ENCODE results near the gene IGF2BP1. TPM values are rescaled to one million over a fixed set of nuclear protein-coding genes. Genes with fewer than 3 reads are reported as not detected.
"Not testable (repeated sequence)": the region's sequence is repeated elsewhere in the genome, so short reads cannot be mapped to it uniquely, and the experiment has no call there.

IGF2BP1 gene
- total RNA-seq, 2 experiments from 2014 or later = not detected

DNA sequence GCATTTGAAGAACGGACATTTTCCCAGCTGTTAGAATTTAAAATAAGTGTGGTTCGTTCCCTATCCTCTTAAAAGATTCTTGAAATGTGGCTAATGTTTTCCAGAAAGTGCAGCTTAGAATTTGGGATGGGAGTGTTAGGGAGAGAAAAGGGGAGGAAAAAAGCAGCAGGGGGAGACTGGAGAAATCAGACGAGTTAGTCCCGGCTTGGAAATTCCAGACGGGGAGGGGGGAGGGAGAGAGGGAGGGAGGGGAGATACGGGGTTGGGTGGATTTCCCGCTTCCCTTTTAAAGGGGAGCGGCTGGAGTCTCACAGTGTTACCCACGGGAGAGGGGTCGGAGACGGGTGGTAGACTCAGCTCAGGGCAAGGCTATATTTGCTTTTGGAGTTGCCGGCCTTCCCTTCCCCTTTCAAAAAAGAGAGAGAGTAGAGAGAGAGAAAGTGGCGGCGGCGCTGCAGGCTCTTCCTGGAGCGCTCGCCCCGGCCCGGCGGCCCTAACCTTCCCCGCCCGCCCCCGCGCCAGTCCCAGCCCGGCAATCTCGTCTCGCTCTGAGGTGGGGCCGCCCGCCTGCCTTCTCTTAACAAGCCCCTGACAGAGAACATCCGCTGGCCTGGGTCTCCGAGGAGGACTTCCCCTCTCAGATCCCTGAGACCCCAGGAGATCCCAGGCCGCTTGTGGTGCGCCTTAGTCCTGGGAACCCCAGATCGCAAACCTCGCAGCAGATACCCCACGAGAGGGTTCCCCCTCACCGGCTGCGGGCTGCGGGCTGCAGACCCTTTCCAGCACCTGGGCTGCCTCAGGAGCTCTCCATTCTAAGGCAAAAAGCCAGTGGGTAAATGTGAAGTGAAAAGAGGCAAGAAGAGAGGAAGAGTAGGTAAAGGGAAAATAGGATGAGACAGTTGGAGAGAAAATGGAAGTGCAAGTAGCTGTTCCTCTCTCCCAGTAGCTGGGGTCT is 6.6 kb downstream of the IGF2BP1 start:
- peaks cover 56 to 92% of the 10 kb centered on the region in 2 experiments for H3K27me3 ChIP-seq (ENCODE audit: control insufficient read depth in 1 of 2, insufficient read depth in 2 of 2, low read length in 2 of 2)
- no peaks in the 10 kb centered on the region for H3K36me3 ChIP-seq (ENCODE audit: insufficient read depth, low read length)
- Mint-ChIP-seq H3K36me3 (ENCODE audit: low read depth) (no peaks in the 10 kb centered on the region), H3K4me3 (no peak overlapping the region), H3K27me3 (peaks cover 93% of the 10 kb centered on the region), H3K4me1 (ENCODE audit: low read depth) (peaks cover 2% of the 10 kb centered on the region), H3K27ac (no peak overlapping the region), H3K9me3 (no peaks in the 10 kb centered on the region)
- no peak overlapping the region for H3K4me3 ChIP-seq (ENCODE audit: low read length)
- ATAC-seq (ENCODE audit: poor library complexity) (no peak), DNase-seq (no peak)
- CTCF ChIA-PET = no interaction called here
- TF ChIP-seq, protein P1, sequence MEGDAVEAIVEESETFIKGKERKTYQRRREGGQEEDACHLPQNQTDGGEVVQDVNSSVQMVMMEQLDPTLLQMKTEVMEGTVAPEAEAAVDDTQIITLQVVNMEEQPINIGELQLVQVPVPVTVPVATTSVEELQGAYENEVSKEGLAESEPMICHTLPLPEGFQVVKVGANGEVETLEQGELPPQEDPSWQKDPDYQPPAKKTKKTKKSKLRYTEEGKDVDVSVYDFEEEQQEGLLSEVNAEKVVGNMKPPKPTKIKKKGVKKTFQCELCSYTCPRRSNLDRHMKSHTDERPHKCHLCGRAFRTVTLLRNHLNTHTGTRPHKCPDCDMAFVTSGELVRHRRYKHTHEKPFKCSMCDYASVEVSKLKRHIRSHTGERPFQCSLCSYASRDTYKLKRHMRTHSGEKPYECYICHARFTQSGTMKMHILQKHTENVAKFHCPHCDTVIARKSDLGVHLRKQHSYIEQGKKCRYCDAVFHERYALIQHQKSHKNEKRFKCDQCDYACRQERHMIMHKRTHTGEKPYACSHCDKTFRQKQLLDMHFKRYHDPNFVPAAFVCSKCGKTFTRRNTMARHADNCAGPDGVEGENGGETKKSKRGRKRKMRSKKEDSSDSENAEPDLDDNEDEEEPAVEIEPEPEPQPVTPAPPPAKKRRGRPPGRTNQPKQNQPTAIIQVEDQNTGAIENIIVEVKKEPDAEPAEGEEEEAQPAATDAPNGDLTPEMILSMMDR (IDR thresholded peaks at IDR 0.05) = no peak
- no peak overlapping the region for H3K27ac ChIP-seq (ENCODE audit: low read depth in 1 of 2, low read length in 2 of 2)
- peaks cover 0 to 3% of the 10 kb centered on the region in 2 experiments for H3K9me3 ChIP-seq (ENCODE audit: control insufficient read depth in 1 of 2, insufficient read depth in 1 of 2, low read length in 2 of 2)
- POLR2A ChIA-PET = no interaction called here
- H3K4me1 ChIP-seq (ENCODE audit: insufficient read depth, low read length) = no peaks in the 10 kb centered on the region
- intact Hi-C loops (cut with DNase I, micrococcal nuclease) = no loop called here

DNA sequence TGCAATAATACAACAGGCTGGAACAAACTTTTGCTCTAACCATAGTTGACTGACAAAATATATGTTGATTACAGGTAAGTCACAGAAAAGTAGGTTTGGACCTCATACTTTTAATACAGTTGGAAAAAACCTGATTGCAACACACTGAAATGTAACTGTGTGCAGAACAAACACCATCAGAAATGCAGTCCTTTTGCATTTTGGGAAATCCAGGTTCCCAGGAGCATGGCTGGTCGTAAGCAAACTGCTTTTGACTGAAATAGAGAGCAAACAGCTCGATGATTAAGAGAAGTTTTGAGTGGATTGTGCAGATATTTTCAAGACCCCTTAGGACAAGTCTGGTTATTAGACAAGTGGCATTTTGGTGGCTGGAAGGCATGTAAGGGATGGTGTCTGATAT is 8.0 kb downstream of the IGF2BP1 start:
- TF ChIP-seq, protein P1 (IDR thresholded peaks at IDR 0.05) = no peak
- intact Hi-C loops (cut with DNase I, micrococcal nuclease) = no loop called here
- Mint-ChIP-seq H3K36me3 (ENCODE audit: low read depth) (no peaks in the 10 kb centered on the region), H3K4me1 (ENCODE audit: low read depth) (no peaks in the 10 kb centered on the region), H3K27me3 (peaks cover 88% of the 10 kb centered on the region), H3K27ac (no peak overlapping the region), H3K4me3 (no peak overlapping the region), H3K9me3 (no peaks in the 10 kb centered on the region)
- CTCF ChIA-PET = no interaction called here
- Histone ChIP-seq H3K9me3 (ENCODE audit: control insufficient read depth in 1 of 2, insufficient read depth in 1 of 2, low read length in 2 of 2) (peaks cover 0 to 3% of the 10 kb centered on the region in 2 experiments), H3K27me3 (ENCODE audit: control insufficient read depth in 1 of 2, insufficient read depth in 2 of 2, low read length in 2 of 2) (peaks cover 44 to 79% of the 10 kb centered on the region in 2 experiments), H3K4me1 (ENCODE audit: insufficient read depth, low read length) (no peaks in the 10 kb centered on the region), H3K27ac (ENCODE audit: low read depth in 1 of 2, low read length in 2 of 2) (no peak overlapping the region), H3K36me3 (ENCODE audit: insufficient read depth, low read length) (no peaks in the 10 kb centered on the region), H3K4me3 (ENCODE audit: low read length) (no peak overlapping the region)
- POLR2A ChIA-PET = no interaction called here
- DNase-seq = no peak
- ATAC-seq (ENCODE audit: poor library complexity) = no peak

DNA sequence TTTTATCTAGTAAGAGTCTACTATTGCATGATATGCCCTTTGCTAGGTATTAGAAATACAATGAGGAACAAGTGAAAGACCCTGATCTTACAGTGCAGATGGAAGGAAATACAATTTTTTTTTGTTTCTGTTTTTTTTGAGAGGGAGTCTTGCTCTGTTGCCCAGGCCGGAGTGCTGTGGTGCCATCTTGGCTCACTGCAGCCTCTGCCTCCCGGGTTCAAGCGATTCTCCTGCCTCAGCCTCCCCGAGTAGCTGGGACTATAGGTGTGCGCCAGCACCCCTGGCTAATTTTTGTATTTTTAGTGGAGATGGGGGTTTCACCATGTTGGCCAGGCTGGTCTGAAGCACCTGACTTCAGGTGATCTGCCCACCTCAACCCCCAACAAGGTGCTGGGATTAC is 11.7 kb downstream of the IGF2BP1 start:
- H3K9me3 ChIP-seq (ENCODE audit: control insufficient read depth in 1 of 2, insufficient read depth in 1 of 2, low read length in 2 of 2); H3K4me1 Mint-ChIP-seq (ENCODE audit: low read depth); H3K9me3 Mint-ChIP-seq; CTCF ChIA-PET; H3K27ac ChIP-seq (ENCODE audit: low read depth in 1 of 2, low read length in 2 of 2); intact Hi-C loops (cut with DNase I, micrococcal nuclease); H3K4me3 ChIP-seq (ENCODE audit: low read length); ATAC-seq (ENCODE audit: poor library complexity); H3K36me3 ChIP-seq (ENCODE audit: insufficient read depth, low read length); H3K4me1 ChIP-seq (ENCODE audit: insufficient read depth, low read length); POLR2A ChIA-PET; H3K36me3 Mint-ChIP-seq (ENCODE audit: low read depth); DNase-seq; H3K4me3 Mint-ChIP-seq; H3K27ac Mint-ChIP-seq: not testable (repeated sequence)
- H3K27me3 Mint-ChIP-seq = peaks cover 87% of the 10 kb centered on the region
- H3K27me3 ChIP-seq (ENCODE audit: control insufficient read depth in 1 of 2, insufficient read depth in 2 of 2, low read length in 2 of 2) = peaks cover 45 to 74% of the 10 kb centered on the region in 2 experiments
